Progenitor cell of endocrine pancreas (in vitro differentiated cells): ENCODE data around the gene PCF11. TPM values are rescaled to one million over a fixed set of nuclear protein-coding genes. Genes with fewer than 3 reads are reported as not detected.
A peak's percentile ranks its signal among the peaks of the same experiment; 100 is the strongest.

Source experiments
- DNase-seq: peaks from one replicate; pipeline ENCODE4 v3.0.0; 2021; ENCODE audit warnings: low spot score; ENCODE audit not compliant: unreplicated experiment
- H3K27ac Mint-ChIP-seq: 2 replicates; pipeline ENCODE4 v1.8.0; 2021; ENCODE audit warnings: mild to moderate bottlenecking, moderate library complexity, mixed read lengths
- H3K27me3 Mint-ChIP-seq: 2 replicates; pipeline ENCODE4 v1.8.0; 2021; ENCODE audit warnings: mixed read lengths
- H3K36me3 Mint-ChIP-seq: 2 replicates; pipeline ENCODE4 v1.8.0; 2022; ENCODE audit warnings: mixed read lengths; ENCODE audit not compliant: insufficient read depth
- H3K4me1 Mint-ChIP-seq: 2 replicates; pipeline ENCODE4 v1.8.0; 2021; ENCODE audit warnings: low read depth, mixed read lengths
- H3K4me3 Mint-ChIP-seq: 2 replicates; pipeline ENCODE4 v1.8.0; 2021; ENCODE audit warnings: low read depth, mild to moderate bottlenecking, moderate library complexity, mixed read lengths
- H3K9me3 Mint-ChIP-seq: 2 replicates; pipeline ENCODE4 v1.8.0; 2021; ENCODE audit warnings: low read depth, mixed read lengths
- total RNA-seq: library from RNA; stranded (reverse); gene quantifications from 2 replicates; pipeline ENCODE4 v1.2.1, GENCODE V29; 2021
- TF ChIP-seq, protein P1 (sequence below): fragments of 200-600 bp; sonication (generic); IDR thresholded peaks from one replicate; pipeline ENCODE4 v1.5.0; 2021; ENCODE audit warnings: antibody characterized with exemption, mild to moderate bottlenecking; ENCODE audit not compliant: unreplicated experiment

Gene PCF11
- total RNA-seq, 1 donor from 2014 or later, result 69.1 TPM

DNA sequence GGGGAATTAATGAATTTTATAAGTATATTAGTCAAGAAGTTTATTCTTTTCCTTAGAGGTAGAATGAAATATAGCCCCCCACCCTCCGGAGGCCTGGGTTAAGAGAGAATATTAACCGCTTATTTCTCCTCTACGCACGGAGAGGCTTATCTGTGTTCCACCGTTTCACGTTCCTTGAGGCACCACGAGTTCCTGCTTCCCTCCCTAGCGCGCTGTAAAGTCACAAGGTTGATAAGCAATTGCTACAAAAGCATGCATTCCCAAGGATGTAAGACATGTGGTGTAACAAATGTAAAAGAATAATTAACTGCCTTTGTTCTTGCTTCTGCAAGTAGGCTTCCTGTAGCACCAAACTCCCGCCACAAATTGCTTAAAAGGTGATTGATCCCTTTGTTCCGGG, 35.1 kb downstream of the PCF11 start:
- no peak for DNase-seq
- no peaks in the 10 kb centered on the region for H3K27me3 Mint-ChIP-seq
- H3K36me3 Mint-ChIP-seq, result peaks cover 11% of the 10 kb centered on the region
- peak overlapping the region; percentile 90 for H3K4me3 Mint-ChIP-seq
- H3K9me3 Mint-ChIP-seq, result no peaks in the 10 kb centered on the region
- TF ChIP-seq, protein P1, sequence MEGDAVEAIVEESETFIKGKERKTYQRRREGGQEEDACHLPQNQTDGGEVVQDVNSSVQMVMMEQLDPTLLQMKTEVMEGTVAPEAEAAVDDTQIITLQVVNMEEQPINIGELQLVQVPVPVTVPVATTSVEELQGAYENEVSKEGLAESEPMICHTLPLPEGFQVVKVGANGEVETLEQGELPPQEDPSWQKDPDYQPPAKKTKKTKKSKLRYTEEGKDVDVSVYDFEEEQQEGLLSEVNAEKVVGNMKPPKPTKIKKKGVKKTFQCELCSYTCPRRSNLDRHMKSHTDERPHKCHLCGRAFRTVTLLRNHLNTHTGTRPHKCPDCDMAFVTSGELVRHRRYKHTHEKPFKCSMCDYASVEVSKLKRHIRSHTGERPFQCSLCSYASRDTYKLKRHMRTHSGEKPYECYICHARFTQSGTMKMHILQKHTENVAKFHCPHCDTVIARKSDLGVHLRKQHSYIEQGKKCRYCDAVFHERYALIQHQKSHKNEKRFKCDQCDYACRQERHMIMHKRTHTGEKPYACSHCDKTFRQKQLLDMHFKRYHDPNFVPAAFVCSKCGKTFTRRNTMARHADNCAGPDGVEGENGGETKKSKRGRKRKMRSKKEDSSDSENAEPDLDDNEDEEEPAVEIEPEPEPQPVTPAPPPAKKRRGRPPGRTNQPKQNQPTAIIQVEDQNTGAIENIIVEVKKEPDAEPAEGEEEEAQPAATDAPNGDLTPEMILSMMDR, result no peak
- H3K4me1 Mint-ChIP-seq, result peaks cover 27% of the 10 kb centered on the region
- H3K27ac Mint-ChIP-seq, result peak overlapping the region; percentile 96

DNA sequence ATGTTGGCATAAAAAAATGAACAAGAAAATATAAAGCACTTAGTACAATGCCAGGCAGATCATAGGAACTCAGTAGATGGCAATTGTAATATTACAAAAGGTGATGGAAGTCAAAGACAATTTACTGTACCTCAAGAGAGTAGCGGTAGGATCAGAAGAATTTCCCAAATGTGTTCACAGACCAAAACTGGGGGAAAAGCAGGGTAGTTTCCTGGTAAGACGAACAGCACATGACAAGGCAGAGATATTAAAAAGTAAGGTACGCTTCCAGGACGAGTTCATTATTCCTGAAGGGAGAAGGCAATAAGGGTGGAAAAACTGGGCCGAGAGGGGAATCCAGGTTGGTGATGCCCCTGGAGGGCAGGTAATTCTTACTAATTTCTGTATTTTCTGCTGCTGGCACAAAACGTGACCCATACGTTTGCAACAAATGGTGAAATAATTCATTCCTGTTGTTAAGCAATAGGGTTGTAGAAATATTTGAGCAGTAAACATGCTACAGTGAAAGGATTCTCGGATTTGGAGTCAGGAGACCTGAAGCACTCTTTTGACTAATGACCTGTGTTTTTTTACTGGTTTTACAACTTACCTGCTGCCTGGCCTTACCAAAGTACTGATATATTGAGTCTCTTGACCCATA, 35.8 kb downstream of the PCF11 start:
- H3K36me3 Mint-ChIP-seq, result peaks cover 7% of the 10 kb centered on the region
- peak overlapping the region; percentile 90 for H3K4me3 Mint-ChIP-seq
- H3K27ac Mint-ChIP-seq, result peak overlapping the region; percentile 96
- no peaks in the 10 kb centered on the region for H3K27me3 Mint-ChIP-seq
- H3K4me1 Mint-ChIP-seq, result peaks cover 28% of the 10 kb centered on the region
- DNase-seq, result no peak
- TF ChIP-seq, protein P1, result no peak
- no peaks in the 10 kb centered on the region for H3K9me3 Mint-ChIP-seq

DNA sequence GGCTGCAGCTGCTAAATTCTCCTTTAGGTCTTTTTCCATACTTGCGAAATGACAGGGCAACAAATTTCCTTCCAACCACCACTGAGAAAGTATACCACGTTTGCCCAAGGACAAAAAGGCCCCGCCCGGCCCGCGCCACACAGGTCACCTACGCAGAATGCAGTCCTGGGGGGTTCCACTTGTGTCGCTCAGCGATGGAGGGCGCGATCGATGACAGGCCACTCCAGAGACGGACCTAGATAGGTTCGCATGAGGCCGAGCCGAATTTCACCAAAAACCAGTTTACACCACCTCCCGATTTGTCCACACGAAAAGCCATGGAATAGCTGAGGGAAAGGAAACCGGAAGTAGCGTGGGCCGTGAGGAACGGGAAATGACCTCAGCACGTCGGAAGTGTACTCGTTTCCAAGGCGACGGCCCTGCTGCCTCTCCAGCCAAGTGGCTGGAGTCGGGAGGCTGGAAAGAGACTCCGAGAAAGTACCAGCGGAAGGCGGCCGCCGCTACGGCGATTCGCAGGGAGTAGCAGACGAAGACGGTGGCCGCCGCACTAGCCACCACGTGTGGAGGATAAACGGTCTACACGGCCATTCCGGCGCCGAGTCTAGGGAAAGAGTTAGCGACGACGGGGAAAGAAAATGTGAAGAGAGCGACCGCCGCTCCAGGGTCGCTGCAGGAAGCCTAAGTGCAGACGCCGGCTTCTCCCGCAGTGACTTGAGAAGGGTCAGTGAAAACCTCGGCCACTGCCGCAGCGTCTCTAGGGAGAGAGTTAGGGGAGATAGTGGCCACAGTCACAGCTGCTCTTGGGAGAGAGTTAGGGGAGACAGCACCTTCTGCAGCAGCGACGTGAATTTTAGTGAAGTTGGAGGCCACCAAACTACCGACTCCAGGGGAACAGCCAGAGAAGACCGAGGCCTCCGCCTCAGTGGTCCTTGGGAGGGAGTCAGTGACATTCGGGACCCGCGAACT, 36.7 kb downstream of the PCF11 start, which contains the start of gene ANKRD42:
Gene ANKRD42, plus strand, starts transcription at position 398 of the 966 bp plus-strand sequence. CDS start 959 bp downstream, outside the sequence.
- Mint-ChIP-seq H3K4me3 (peak within 1 kb of the TSS; percentile 90), H3K27me3 (no peaks in the 10 kb centered on the region), H3K27ac (peak within 1 kb of the TSS; percentile 96), H3K4me1 (peaks cover 28% of the 10 kb centered on the region), H3K9me3 (no peaks in the 10 kb centered on the region), H3K36me3 (peaks cover 7% of the 10 kb centered on the region)
- DNase-seq, result peak; percentile 69
- TF ChIP-seq, protein P1, result no peak

DNA sequence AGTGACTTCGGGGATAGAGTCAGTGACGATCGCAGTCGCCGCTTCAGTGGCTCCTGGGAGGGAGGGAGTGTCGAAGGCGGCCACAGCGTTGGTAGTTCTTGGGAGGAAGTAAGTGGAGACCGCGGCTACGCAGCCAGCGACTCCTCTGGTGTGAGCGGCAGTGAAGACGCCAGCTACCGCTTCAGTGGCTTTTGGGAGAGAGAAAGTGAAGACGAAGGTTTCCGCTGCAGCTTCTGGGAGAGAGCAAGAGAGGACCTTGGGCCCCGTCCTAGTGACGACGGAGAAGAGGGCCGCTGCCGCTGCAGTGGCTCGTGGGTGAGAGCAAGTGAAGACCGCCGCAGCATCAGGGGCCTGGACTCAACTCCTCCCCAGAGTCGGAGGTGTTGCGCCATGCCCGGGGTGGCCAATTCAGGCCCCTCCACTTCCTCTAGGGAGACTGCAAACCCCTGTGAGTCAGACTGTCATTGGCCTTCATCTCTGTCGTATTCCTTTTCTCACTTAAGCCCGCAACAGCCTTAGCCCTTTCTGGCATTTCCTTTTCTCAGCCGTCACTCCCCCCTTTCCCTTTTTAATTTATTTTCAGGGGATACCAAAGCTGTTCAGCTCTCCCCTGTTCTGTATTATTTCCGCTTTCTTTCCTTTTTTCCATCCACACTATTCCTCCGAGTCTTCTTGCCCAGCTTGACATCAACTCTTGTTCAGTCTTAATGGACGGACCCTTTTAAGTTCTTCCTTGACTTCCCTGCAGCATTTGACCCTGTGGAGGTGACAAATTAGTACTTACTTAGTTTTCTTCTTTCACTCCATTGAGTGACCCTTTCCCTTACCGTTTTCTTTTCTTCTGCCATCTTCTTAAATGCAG, 37.6 kb downstream of the PCF11 start:
- H3K4me1 Mint-ChIP-seq, result peaks cover 28% of the 10 kb centered on the region
- H3K27me3 Mint-ChIP-seq, result no peaks in the 10 kb centered on the region
- H3K36me3 Mint-ChIP-seq, result peaks cover 7% of the 10 kb centered on the region
- peak; percentile 15 for DNase-seq
- peak overlapping the region; percentile 90 for H3K4me3 Mint-ChIP-seq
- TF ChIP-seq, protein P1, result no peak
- H3K9me3 Mint-ChIP-seq, result no peaks in the 10 kb centered on the region
- peak overlapping the region; percentile 96 for H3K27ac Mint-ChIP-seq

DNA sequence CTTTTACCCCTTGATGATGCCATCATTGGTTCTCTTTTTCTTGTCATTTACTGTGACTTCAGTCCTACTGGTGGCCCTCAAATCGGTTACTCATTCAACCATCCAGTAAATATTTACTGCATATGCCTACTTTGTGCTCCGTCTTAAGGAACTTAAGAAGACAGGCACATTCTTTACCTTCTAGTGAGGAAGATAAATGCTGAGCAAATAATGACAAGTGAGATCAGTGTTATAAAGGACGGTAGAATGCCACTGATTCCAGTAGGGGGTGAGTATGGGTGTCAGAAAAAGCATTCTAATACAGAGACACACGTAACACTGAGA, 38.2 kb downstream of the PCF11 start:
- Mint-ChIP-seq H3K27me3 (no peaks in the 10 kb centered on the region), H3K4me1 (peaks cover 28% of the 10 kb centered on the region), H3K36me3 (peaks cover 8% of the 10 kb centered on the region), H3K27ac (peak overlapping the region; percentile 33), H3K9me3 (no peaks in the 10 kb centered on the region), H3K4me3 (peak overlapping the region; percentile 90)
- TF ChIP-seq, protein P1, result no peak
- DNase-seq, result no peak
